ENCODE measurements around the gene PIGO. TPM values are rescaled to one million over a fixed set of nuclear protein-coding genes. Genes with fewer than 3 reads are reported as not detected.

PIGO gene
- total RNA-seq, 1 donor from 2014 or later: 9.3 TPM

GRCh38 chr9:35071814-35072460 lies 24.5 kb downstream of the PIGO start:
- DNase-seq (ENCODE audit: low read depth, low spot score): peak; percentile 51

- DNase-seq (ENCODE audit: low read depth, low spot score): no peak
Observed at GRCh38 chr9:35070823-35071813, 25.3 kb downstream of the PIGO start.

GRCh38 chr9:35069020-35069419 lies 27.4 kb downstream of the PIGO start:
- DNase-seq (ENCODE audit: low read depth, low spot score): no peak

- no peak for DNase-seq (ENCODE audit: low read depth, low spot score)
Observed at GRCh38 chr9:35067056-35067455, 29.3 kb downstream of the PIGO start.

GRCh38 chr9:35060548-35061207 lies 35.7 kb downstream of the PIGO start:
- no peak for DNase-seq (ENCODE audit: low read depth, low spot score)

- no peak for DNase-seq (ENCODE audit: low read depth, low spot score)
Observed at GRCh38 chr9:35059438-35059837, 37.0 kb downstream of the PIGO start.

GRCh38 chr9:35057271-35057620 lies 39.1 kb downstream of the PIGO start:
- no peak for DNase-seq (ENCODE audit: low read depth, low spot score)

GRCh38 chr9:35056571-35057270 lies 39.7 kb downstream of the PIGO start:
- DNase-seq (ENCODE audit: low read depth, low spot score): no peak

GRCh38 chr9:35054871-35055644 lies 41.3 kb downstream of the PIGO start:
- no peak for DNase-seq (ENCODE audit: low read depth, low spot score)

- DNase-seq (ENCODE audit: low read depth, low spot score): no peak
Observed at GRCh38 chr9:35054185-35054835, 42.1 kb downstream of the PIGO start.

GRCh38 chr9:35051069-35051967 lies 45.1 kb downstream of the PIGO start:
- DNase-seq (ENCODE audit: low read depth, low spot score): no peak

- no peak for DNase-seq (ENCODE audit: low read depth, low spot score)
Observed at GRCh38 chr9:35048511-35048910, 47.9 kb downstream of the PIGO start.

- DNase-seq (ENCODE audit: low read depth, low spot score): no peak
Observed at GRCh38 chr9:35044071-35044470, 52.3 kb downstream of the PIGO start.

- DNase-seq (ENCODE audit: low read depth, low spot score): no peak
Observed at GRCh38 chr9:35042891-35043545, 53.4 kb downstream of the PIGO start.

- no peak for DNase-seq (ENCODE audit: low read depth, low spot score)
Observed at GRCh38 chr9:35042081-35042604, 54.2 kb downstream of the PIGO start.
